ENCODE measurements around the gene CCDC15.

DNA sequence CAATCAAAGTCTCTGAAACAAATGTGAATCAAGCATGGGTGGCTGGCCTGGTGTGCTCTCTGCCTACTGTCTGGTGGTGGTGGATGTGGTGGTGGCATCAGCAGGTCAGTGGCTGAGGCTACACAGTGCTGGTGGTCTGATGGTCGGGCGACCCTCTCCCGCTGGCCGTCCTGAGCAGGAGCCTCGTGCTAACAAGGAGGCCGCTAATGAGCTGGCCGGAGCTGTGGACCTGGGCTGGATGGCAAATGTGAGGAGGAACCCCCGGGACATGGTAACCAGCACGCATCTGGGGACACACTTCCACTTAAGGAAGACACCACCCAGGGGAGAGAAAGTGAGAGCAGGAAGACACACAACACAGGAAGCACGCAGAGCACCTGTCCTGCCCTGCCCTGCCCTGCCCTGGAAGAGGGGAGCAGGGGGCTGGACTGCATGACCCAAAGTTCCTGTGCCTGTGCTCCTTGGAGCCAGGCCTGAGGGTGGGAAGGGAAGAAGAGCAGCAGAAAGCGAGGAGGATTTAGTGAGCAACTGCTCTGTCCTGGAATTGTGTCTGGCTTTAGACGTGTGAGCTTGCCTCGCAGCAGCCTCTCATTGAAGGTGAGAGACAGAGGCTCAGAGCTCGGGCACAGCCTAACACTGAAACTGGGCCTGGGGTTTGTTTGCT lies 132.8 kb downstream of the CCDC15 start:
- TF ChIP-seq POLR2AphosphoS5 (IDR thresholded peaks at IDR 0.05) = no peak
- TF ChIP-seq, protein P1, sequence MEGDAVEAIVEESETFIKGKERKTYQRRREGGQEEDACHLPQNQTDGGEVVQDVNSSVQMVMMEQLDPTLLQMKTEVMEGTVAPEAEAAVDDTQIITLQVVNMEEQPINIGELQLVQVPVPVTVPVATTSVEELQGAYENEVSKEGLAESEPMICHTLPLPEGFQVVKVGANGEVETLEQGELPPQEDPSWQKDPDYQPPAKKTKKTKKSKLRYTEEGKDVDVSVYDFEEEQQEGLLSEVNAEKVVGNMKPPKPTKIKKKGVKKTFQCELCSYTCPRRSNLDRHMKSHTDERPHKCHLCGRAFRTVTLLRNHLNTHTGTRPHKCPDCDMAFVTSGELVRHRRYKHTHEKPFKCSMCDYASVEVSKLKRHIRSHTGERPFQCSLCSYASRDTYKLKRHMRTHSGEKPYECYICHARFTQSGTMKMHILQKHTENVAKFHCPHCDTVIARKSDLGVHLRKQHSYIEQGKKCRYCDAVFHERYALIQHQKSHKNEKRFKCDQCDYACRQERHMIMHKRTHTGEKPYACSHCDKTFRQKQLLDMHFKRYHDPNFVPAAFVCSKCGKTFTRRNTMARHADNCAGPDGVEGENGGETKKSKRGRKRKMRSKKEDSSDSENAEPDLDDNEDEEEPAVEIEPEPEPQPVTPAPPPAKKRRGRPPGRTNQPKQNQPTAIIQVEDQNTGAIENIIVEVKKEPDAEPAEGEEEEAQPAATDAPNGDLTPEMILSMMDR (IDR thresholded peaks at IDR 0.05) = no peak
- TF ChIP-seq POLR2A (IDR thresholded peaks at IDR 0.05) = no peak

Data from stomach (tissue), 4 donors.